ENCODE data around the gene AMBRA1. TPM values are rescaled to one million over a fixed set of nuclear protein-coding genes. Genes with fewer than 3 reads are reported as not detected.

AMBRA1 gene
- total and polyA plus RNA-seq, 2 donors (not counting 3 experiments of a cell fraction or from before 2014, with no cell fraction given): 18.4 to 32.4 TPM

DNA sequence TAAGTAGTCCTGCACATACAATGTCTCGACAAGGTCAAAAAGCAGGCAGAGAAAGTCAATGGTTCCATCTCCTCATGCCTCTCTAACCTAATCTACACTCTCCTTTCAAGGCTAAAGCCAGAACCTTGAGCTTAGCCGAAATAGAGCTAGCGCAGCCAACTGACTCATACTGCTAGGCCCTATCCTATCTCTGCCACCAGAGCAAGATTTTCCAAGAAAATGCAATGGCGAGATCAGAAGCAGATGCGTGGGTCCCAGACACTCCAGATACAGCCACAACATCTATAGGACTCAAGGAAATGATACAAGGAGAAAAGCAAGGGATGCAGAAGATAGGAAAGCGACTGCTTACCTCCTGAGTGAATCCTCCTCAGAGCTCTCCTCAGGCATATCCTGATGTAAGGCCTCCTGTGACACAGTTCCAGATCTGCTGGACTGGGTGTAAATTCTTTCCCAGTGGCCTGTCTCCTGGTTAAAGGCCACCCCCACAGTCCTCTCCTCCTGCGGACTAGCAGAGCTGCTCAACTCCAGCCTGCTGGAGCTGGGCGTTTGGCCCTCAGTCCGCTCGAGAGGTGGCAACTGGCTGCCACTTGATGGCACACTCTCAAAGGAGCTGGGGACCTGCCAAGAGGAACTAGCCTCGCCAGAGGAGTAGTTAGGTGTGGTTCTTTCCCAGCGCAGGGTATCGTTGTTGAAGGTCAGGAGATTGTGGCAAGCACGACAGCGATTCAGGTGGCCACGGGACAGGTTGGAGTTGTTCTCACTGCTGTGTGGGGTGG is 52.0 kb downstream of the AMBRA1 start:
- intact Hi-C loops (cut with micrococcal nuclease): no loop called here
- Histone ChIP-seq H3K4me2 (ENCODE audit: insufficient read depth, low read length) (no peak overlapping the region), H3K27me3 (ENCODE audit: control insufficient read depth in 2 of 2, insufficient read depth in 2 of 2, low read length in 2 of 2) (no peaks in the 10 kb centered on the region), H3K4me3 (replicated peaks in 1 of 3; ENCODE audit: insufficient read depth in 1 of 3, low read depth in 1 of 3, low read length in 3 of 3) (no peak overlapping the region), H3K9me3 (replicated peaks; ENCODE audit: control insufficient read depth, insufficient read depth, low read length) (no peaks in the 10 kb centered on the region), H3K79me2 (ENCODE audit: control insufficient read depth, insufficient read depth, low read length) (peaks cover 8% of the 10 kb centered on the region), H4K20me1 (replicated peaks; ENCODE audit: control insufficient read depth, extremely low read depth, insufficient read depth, low read length) (no peaks in the 10 kb centered on the region), H3K27ac (ENCODE audit: insufficient read depth, low read depth, low read length) (no peak overlapping the region), H3K9ac (replicated peaks; ENCODE audit: extremely low read depth, insufficient read depth, low read length) (no peak overlapping the region), H2AFZ (ENCODE audit: low read depth, low read length) (no peak overlapping the region), H3K4me1 (ENCODE audit: control insufficient read depth, extremely low read depth, insufficient read depth, low read length) (no peaks in the 10 kb centered on the region), H3K36me3 (ENCODE audit: control insufficient read depth in 2 of 2, extremely low read depth in 1 of 2, insufficient read depth in 2 of 2, low read length in 2 of 2) (peaks cover 2 to 25% of the 10 kb centered on the region in 2 experiments), H3K9me1 (replicated peaks; ENCODE audit: control insufficient read depth, extremely low read depth, insufficient read depth, low read length) (no peaks in the 10 kb centered on the region)
- POLR2A ChIA-PET: interaction anchor here (0.6 kb wide), 1 partner anchor 1010 kb away, joined by 5 read pairs; no protein-coding TSS in a partner anchor
- DNase-seq (ENCODE audit: low read depth, low spot score) (no peak), FAIRE-seq (no peak)
- dilution Hi-C loops (cut with MboI; ENCODE audit: extremely low pct_ligation_motif_present, low sequenced_read_pairs): no loop called here
- TF ChIP-seq, protein P1, sequence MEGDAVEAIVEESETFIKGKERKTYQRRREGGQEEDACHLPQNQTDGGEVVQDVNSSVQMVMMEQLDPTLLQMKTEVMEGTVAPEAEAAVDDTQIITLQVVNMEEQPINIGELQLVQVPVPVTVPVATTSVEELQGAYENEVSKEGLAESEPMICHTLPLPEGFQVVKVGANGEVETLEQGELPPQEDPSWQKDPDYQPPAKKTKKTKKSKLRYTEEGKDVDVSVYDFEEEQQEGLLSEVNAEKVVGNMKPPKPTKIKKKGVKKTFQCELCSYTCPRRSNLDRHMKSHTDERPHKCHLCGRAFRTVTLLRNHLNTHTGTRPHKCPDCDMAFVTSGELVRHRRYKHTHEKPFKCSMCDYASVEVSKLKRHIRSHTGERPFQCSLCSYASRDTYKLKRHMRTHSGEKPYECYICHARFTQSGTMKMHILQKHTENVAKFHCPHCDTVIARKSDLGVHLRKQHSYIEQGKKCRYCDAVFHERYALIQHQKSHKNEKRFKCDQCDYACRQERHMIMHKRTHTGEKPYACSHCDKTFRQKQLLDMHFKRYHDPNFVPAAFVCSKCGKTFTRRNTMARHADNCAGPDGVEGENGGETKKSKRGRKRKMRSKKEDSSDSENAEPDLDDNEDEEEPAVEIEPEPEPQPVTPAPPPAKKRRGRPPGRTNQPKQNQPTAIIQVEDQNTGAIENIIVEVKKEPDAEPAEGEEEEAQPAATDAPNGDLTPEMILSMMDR (IDR thresholded peaks at IDR 0.05; ENCODE audit: extremely low read depth in 1 of 2, insufficient read depth in 1 of 2, low read depth in 1 of 2, low read length in 2 of 2): no peak
- TF ChIP-seq, protein P2, sequence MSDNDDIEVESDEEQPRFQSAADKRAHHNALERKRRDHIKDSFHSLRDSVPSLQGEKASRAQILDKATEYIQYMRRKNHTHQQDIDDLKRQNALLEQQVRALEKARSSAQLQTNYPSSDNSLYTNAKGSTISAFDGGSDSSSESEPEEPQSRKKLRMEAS (IDR thresholded peaks at IDR 0.05; ENCODE audit: insufficient read depth, insufficient read length): no peak
- TF ChIP-seq POLR2A (IDR thresholded peaks at IDR 0.05; ENCODE audit: low read depth, low read length): no peak
- no peak for TF ChIP-seq POLR2AphosphoS5 (IDR thresholded peaks at IDR 0.05; ENCODE audit: insufficient read depth, low read depth, low read length)
- no peak for TF ChIP-seq EZH2 (IDR thresholded peaks at IDR 0.05; ENCODE audit: borderline replicate concordance, low read depth, low read length, severe bottlenecking)
- no peak for TF ChIP-seq GATA2 (IDR thresholded peaks at IDR 0.05; ENCODE audit: insufficient read depth, insufficient read length, low read depth, low read length)
- TF ChIP-seq MYC (IDR thresholded peaks at IDR 0.05; ENCODE audit: low read depth, low read length): no peak
- TF ChIP-seq JUN (IDR thresholded peaks at IDR 0.05; ENCODE audit: borderline replicate concordance, insufficient read depth, insufficient read length, low read depth): no peak
- TF ChIP-seq FOS (IDR thresholded peaks at IDR 0.05; ENCODE audit: borderline replicate concordance, insufficient read depth, low read length): no peak
- CTCF ChIA-PET: interaction anchor here (0.8 to 7.4 kb wide), 2 partner anchors 52 to 152 kb away, joined by 4 to 99 read pairs; partner anchors contain the start of gene CHRM4
- BruUV-seq (replicated peaks): no TSS peak
